T-cell (primary cell): ENCODE measurements around the gene SCRN2. TPM values are rescaled to one million over a fixed set of nuclear protein-coding genes. Genes with fewer than 3 reads are reported as not detected.
A peak's percentile ranks its signal among the peaks of the same experiment; 100 is the strongest.

Experiments used
- ATAC-seq, 4 experiments: fragments of 200-7000 bp in 3 of 4; fragments of 150-1000 bp in 1 of 4; cut with Tn5 transposase; replicated peaks in 1 of 4; 1 replicate in 3 of 4; 2 replicates in 1 of 4; pipeline ENCODE4 v1.10.0; 2021; ENCODE audit warnings: moderate library complexity in 3 of 4, mild to moderate bottlenecking in 2 of 4, moderate number of reproducible peaks in 1 of 4
- CTCF ChIA-PET, 2 donors: fragments of 300-600 bp; sonication (Branson Sonifier 250); formaldehyde crosslinking; loops; one replicate each; lab custom pipeline; 2022; ENCODE audit warnings: antibody characterized with exemption in 2 of 2; lab: Charles Lee
- POLR2A ChIA-PET, 2 donors: fragments of 300-600 bp; sonication (Branson Sonifier 250); formaldehyde crosslinking; loops; one replicate each; lab custom pipeline; 2022; ENCODE audit warnings: antibody characterized with exemption in 2 of 2; lab: Charles Lee
- DNase-seq, 35 experiments: peaks; one replicate each; pipeline versions ENCODE4 v3.0.0 to v3.0.0-alpha.2; 2013 to 2023
- H3K27ac ChIP-seq: one replicate; pipeline ENCODE4 v1.5.1; 2013; ENCODE audit warnings: low read length
- H3K27me3 ChIP-seq, 2 experiments: replicated peaks in 1 of 2; 1 replicate in 1 of 2; 2 replicates in 1 of 2; pipeline versions ENCODE4 v1.6.1 to v1.7.0; 2013; ENCODE audit warnings: low read length in 1 of 2, mixed read lengths in 1 of 2; ENCODE audit not compliant: control insufficient read depth in 2 of 2, insufficient read depth in 2 of 2; ENCODE audit errors: extremely low read depth in 1 of 2
- H3K36me3 ChIP-seq, 2 donors: 1 replicate in 1 of 2; 2 replicates in 1 of 2; pipeline versions ENCODE4 v1.6.1 to v1.7.0; 2013; ENCODE audit warnings: low read length in 1 of 2; ENCODE audit not compliant: control insufficient read depth in 2 of 2, insufficient read depth in 1 of 2; ENCODE audit errors: extremely low read depth in 1 of 2
- H3K4me1 ChIP-seq, 2 experiments: 1 replicate in 1 of 2; 2 replicates in 1 of 2; pipeline versions ENCODE4 v1.6.1 to v1.7.0; 2013; ENCODE audit warnings: low read length in 2 of 2, mixed read lengths in 1 of 2; ENCODE audit not compliant: insufficient read depth in 2 of 2, control insufficient read depth in 1 of 2; ENCODE audit errors: extremely low read depth in 1 of 2
- H3K4me3 ChIP-seq, 2 donors: 1 replicate in 1 of 2; 2 replicates in 1 of 2; pipeline versions ENCODE4 v1.5.1 to v1.7.0; 2013; ENCODE audit warnings: mild to moderate bottlenecking in 2 of 2, low read length in 1 of 2, moderate library complexity in 1 of 2; ENCODE audit not compliant: control insufficient read depth in 1 of 2; ENCODE audit errors: extremely low read depth in 1 of 2
- H3K9me3 ChIP-seq: 2 replicates; pipeline ENCODE4 v1.7.0; 2013
- H3K27ac Mint-ChIP-seq, 2 donors: one replicate each; pipeline ENCODE4 v1.8.0; 2020 to 2021; ENCODE audit warnings: mild to moderate bottlenecking in 2 of 2, mixed read lengths in 2 of 2
- H3K27me3 Mint-ChIP-seq, 2 donors: one replicate each; pipeline ENCODE4 v1.8.0; 2021 to 2022; ENCODE audit warnings: mixed read lengths in 2 of 2
- H3K36me3 Mint-ChIP-seq: one replicate; pipeline ENCODE4 v1.8.0; 2021; ENCODE audit warnings: mixed read lengths
- H3K4me1 Mint-ChIP-seq, 3 donors: one replicate each; pipeline ENCODE4 v1.8.0; 2020 to 2022; ENCODE audit warnings: mixed read lengths in 3 of 3, mild to moderate bottlenecking in 1 of 3
- H3K4me3 Mint-ChIP-seq, 3 donors: one replicate each; pipeline ENCODE4 v1.8.0; 2020 to 2022; ENCODE audit warnings: mild to moderate bottlenecking in 3 of 3, mixed read lengths in 3 of 3, moderate library complexity in 3 of 3
- H3K9me3 Mint-ChIP-seq, 3 donors: one replicate each; pipeline ENCODE4 v1.8.0; 2020 to 2022; ENCODE audit warnings: mixed read lengths in 3 of 3
- WGBS: methylation state at CpG from one replicate; pipeline ENCODE4 v1.1.5; 2013; ENCODE audit warnings: missing lambda C conversion rate; ENCODE audit not compliant: insufficient coverage; 5-methylcytosine and 5-hydroxymethylcytosine counted together
- total RNA-seq, 35 experiments: library from RNA in 6 of 35; stranded (reverse) in 6 of 35; fragments of 120-200 nt in 1 of 35; gene quantifications; one replicate each; pipeline versions ENCODE4 v1.2.1 to v1.2.4 and lab custom pipeline; 2013 to 2026

SCRN2 gene
- total RNA-seq, 5 donors from 2014 or later (not counting 1 experiment from before 2014, with no cell fraction given), result 27.0 to 44.3 (median 40.6) TPM

- WGBS, result under 1% methylated on average over 38 of the region's 42 CpGs
- peak within 1 kb of the TSS; percentile 92 to 98 (median 94) for H3K4me3 Mint-ChIP-seq
- H3K4me3 ChIP-seq, result peak within 1 kb of the TSS; percentile 97 to 98
- H3K4me1 Mint-ChIP-seq, result peaks cover 51 to 69% (median 61%) of the 10 kb centered on the region in 3 donors
- H3K36me3 ChIP-seq, result peaks cover 0 to 22% of the 10 kb centered on the region in 2 donors
- H3K4me1 ChIP-seq, result peaks cover 18 to 73% of the 10 kb centered on the region in 2 experiments
- no peaks in the 10 kb centered on the region for H3K9me3 ChIP-seq
- CTCF ChIA-PET, result interaction anchor here in 1 of 2 donors (0.9 to 1.7 kb wide), 7 partner anchors 9 to 182 kb away, joined by 3 to 13 read pairs (median 5); partner anchors contain the start of genes KPNB1, OSBPL7, PNPO and SCRN2
- peak; percentile 78 to 95 (median 87) for DNase-seq
- peak within 1 kb of the TSS; percentile 96 to 98 for H3K27ac Mint-ChIP-seq
- POLR2A ChIA-PET, result interaction anchor here (0.5 to 0.8 kb wide), 3 partner anchors 9 to 11 kb away, joined by 4 to 5 read pairs (median 4); partner anchors contain the start of genes OSBPL7 (in 1 of the 2) and SCRN2 (in 1 of the 2)
- no peaks in the 10 kb centered on the region for H3K9me3 Mint-ChIP-seq
- H3K27me3 Mint-ChIP-seq, result no peaks in the 10 kb centered on the region
- H3K36me3 Mint-ChIP-seq, result peaks cover 11% of the 10 kb centered on the region
- ATAC-seq, result peak; percentile 82 to 89 (median 87)
- no peaks in the 10 kb centered on the region for H3K27me3 ChIP-seq
- peak within 1 kb of the TSS; percentile 99 for H3K27ac ChIP-seq
Measured at GRCh38 chr17:47831003-47831933, 9.8 kb downstream of the SCRN2 start, which contains the start of the genes LRRC46 and MRPL10. TSS of gene LRRC46 (plus strand) at chr17:47831670. CDS start at chr17:47831990, 320 bp downstream. TSS of gene MRPL10 (minus strand) at chr17:47831541. CDS start at chr17:47831511, 30 bp downstream.

- Histone ChIP-seq H3K36me3 (peaks cover 3 to 28% of the 10 kb centered on the region in 2 donors), H3K4me3 (peak overlapping the region; percentile 97 to 98), H3K4me1 (peaks cover 18 to 69% of the 10 kb centered on the region in 2 experiments), H3K9me3 (no peaks in the 10 kb centered on the region), H3K27ac (peak overlapping the region; percentile 99), H3K27me3 (no peaks in the 10 kb centered on the region)
- Mint-ChIP-seq H3K36me3 (peaks cover 16% of the 10 kb centered on the region), H3K9me3 (no peaks in the 10 kb centered on the region), H3K27ac (peak overlapping the region; percentile 96 to 98), H3K4me3 (peak overlapping the region; percentile 92 to 98 (median 94)), H3K4me1 (peaks cover 48 to 65% (median 57%) of the 10 kb centered on the region in 3 donors), H3K27me3 (no peaks in the 10 kb centered on the region)
- ATAC-seq (no peak), DNase-seq (peak in 1 of 35 experiments; percentile 3)
- WGBS, result 74% methylated on average over 9 of the region's 18 CpGs
- ChIA-PET POLR2A (no interaction called here), CTCF (interaction anchor here in 1 of 2 donors (1.1 to 1.7 kb wide), 6 partner anchors 9 to 181 kb away, joined by 3 to 13 read pairs (median 6); partner anchors contain the start of genes KPNB1, OSBPL7, PNPO and SCRN2)
Measured at GRCh38 chr17:47830396-47831002, 10.6 kb downstream of the SCRN2 start.

- Mint-ChIP-seq H3K9me3 (no peaks in the 10 kb centered on the region), H3K4me3 (peak overlapping the region; percentile 92 to 98 (median 94)), H3K27me3 (no peaks in the 10 kb centered on the region), H3K4me1 (peaks cover 42 to 61% (median 51%) of the 10 kb centered on the region in 3 donors), H3K36me3 (peaks cover 20% of the 10 kb centered on the region), H3K27ac (peak overlapping the region; percentile 96 to 98)
- peak overlapping the region; percentile 99 for H3K27ac ChIP-seq
- 40% methylated on average over 1 of the region's 3 CpGs for WGBS
- H3K4me1 ChIP-seq, result peaks cover 18 to 62% of the 10 kb centered on the region in 2 experiments
- peak; percentile 26 to 72 (median 51) for ATAC-seq
- CTCF ChIA-PET, result no interaction called here
- H3K27me3 ChIP-seq, result no peaks in the 10 kb centered on the region
- no peaks in the 10 kb centered on the region for H3K9me3 ChIP-seq
- peaks cover 5 to 32% of the 10 kb centered on the region in 2 donors for H3K36me3 ChIP-seq
- POLR2A ChIA-PET, result no interaction called here
- H3K4me3 ChIP-seq, result peak overlapping the region in 1 of 2 donors; percentile 9
- peak in 29 of 35 experiments; percentile 32 to 90 (median 59) for DNase-seq
Measured at GRCh38 chr17:47829870-47830269, 11.2 kb downstream of the SCRN2 start.

- H3K9me3 ChIP-seq, result no peaks in the 10 kb centered on the region
Measured at GRCh38 chr17:47823519-47823918, 17.6 kb downstream of the SCRN2 start.

GRCh38 chr17:47822785-47823184, 18.3 kb downstream of the SCRN2 start:
- Mint-ChIP-seq H3K4me1 (peaks cover 22 to 36% (median 28%) of the 10 kb centered on the region in 3 donors), H3K4me3 (peak overlapping the region in 2 of 3 donors; percentile 34 to 98), H3K9me3 (no peaks in the 10 kb centered on the region), H3K36me3 (peaks cover 34% of the 10 kb centered on the region), H3K27ac (no peak overlapping the region), H3K27me3 (no peaks in the 10 kb centered on the region)
- ChIA-PET POLR2A (interaction anchor here in 1 of 2 donors (0.6 kb wide), 2 partner anchors 76 to 1941 kb away, joined by 3 to 6 read pairs; partner anchors contain the start of gene FAM117A), CTCF (interaction anchor here in 1 of 2 donors (1.6 kb wide), 1 partner anchor 8 kb away, joined by 7 read pairs; the partner anchor contains the start of genes LRRC46 and MRPL10)
- peaks cover 11 to 38% of the 10 kb centered on the region in 2 experiments for H3K4me1 ChIP-seq
- H3K27me3 ChIP-seq, result no peaks in the 10 kb centered on the region
- H3K4me3 ChIP-seq, result no peak overlapping the region
- peaks cover 13 to 65% of the 10 kb centered on the region in 2 donors for H3K36me3 ChIP-seq
- H3K9me3 ChIP-seq, result no peaks in the 10 kb centered on the region
- no peak overlapping the region for H3K27ac ChIP-seq
- ATAC-seq (no peak), DNase-seq (no peak)
- WGBS, result 97% methylated on average over 4 of the region's 4 CpGs

More at GRCh38 chr17:47823519-47823918, 17.6 kb downstream of the SCRN2 start:
- H3K27me3 ChIP-seq, result no peaks in the 10 kb centered on the region
- ChIA-PET POLR2A (no interaction called here), CTCF (interaction anchor here in 1 of 2 donors (0.6 kb wide), 1 partner anchor 121 kb away, joined by 4 read pairs; no protein-coding TSS in a partner anchor)
- H3K27me3 Mint-ChIP-seq, result no peaks in the 10 kb centered on the region
- peaks cover 11 to 45% of the 10 kb centered on the region in 2 experiments for H3K4me1 ChIP-seq
- H3K9me3 Mint-ChIP-seq, result no peaks in the 10 kb centered on the region
- H3K4me3 Mint-ChIP-seq, result no peak overlapping the region
- peaks cover 32% of the 10 kb centered on the region for H3K36me3 Mint-ChIP-seq
- no peak overlapping the region for H3K27ac ChIP-seq
- ATAC-seq (no peak), DNase-seq (no peak)
- H3K27ac Mint-ChIP-seq, result no peak overlapping the region
- peaks cover 22 to 41% (median 28%) of the 10 kb centered on the region in 3 donors for H3K4me1 Mint-ChIP-seq
- WGBS, result 100% methylated on average over 2 of the region's 4 CpGs
- peaks cover 8 to 63% of the 10 kb centered on the region in 2 donors for H3K36me3 ChIP-seq
- H3K4me3 ChIP-seq, result no peak overlapping the region
